ENCODE measurements around the gene CD63. TPM values are rescaled to one million over a fixed set of nuclear protein-coding genes. Genes with fewer than 3 reads are reported as not detected.

The CD63 gene
- total RNA-seq, 2 experiments from 2014 or later: 177 to 185 TPM

GRCh38 chr12:55683676-55684075 is 45.1 kb downstream of the CD63 start:
- Mint-ChIP-seq H3K27me3 (peaks cover 33% of the 10 kb centered on the region), H3K4me1 (peaks cover 1% of the 10 kb centered on the region), H3K36me3 (ENCODE audit: low read depth) (no peaks in the 10 kb centered on the region), H3K9me3 (no peaks in the 10 kb centered on the region), H3K4me3 (no peak overlapping the region), H3K27ac (no peak overlapping the region)
- POLR2A ChIA-PET: no interaction called here
- CTCF ChIA-PET: no interaction called here
- DNase-seq: no peak

- ChIA-PET CTCF (no interaction called here), POLR2A (no interaction called here)
- no peak for DNase-seq
- H3K9me3 Mint-ChIP-seq: no peaks in the 10 kb centered on the region
- peaks cover 33% of the 10 kb centered on the region for H3K27me3 Mint-ChIP-seq
- H3K4me3 Mint-ChIP-seq: no peak overlapping the region
- no peaks in the 10 kb centered on the region for H3K36me3 Mint-ChIP-seq (ENCODE audit: low read depth)
- H3K4me1 Mint-ChIP-seq: peaks cover 1% of the 10 kb centered on the region
- H3K27ac Mint-ChIP-seq: no peak overlapping the region
These were observed 46.6 kb downstream of the CD63 start for GRCh38 chr12:55682087-55682796.

GRCh38 chr12:55681142-55682077 is 47.4 kb downstream of the CD63 start:
- CTCF ChIA-PET: no interaction called here
- H3K27ac Mint-ChIP-seq: no peak overlapping the region
- H3K9me3 Mint-ChIP-seq: no peaks in the 10 kb centered on the region
- no peaks in the 10 kb centered on the region for H3K36me3 Mint-ChIP-seq (ENCODE audit: low read depth)
- DNase-seq: no peak
- POLR2A ChIA-PET: no interaction called here
- H3K4me3 Mint-ChIP-seq: no peak overlapping the region
- peaks cover 1% of the 10 kb centered on the region for H3K4me1 Mint-ChIP-seq
- H3K27me3 Mint-ChIP-seq: peaks cover 31% of the 10 kb centered on the region

GRCh38 chr12:55679691-55680090 is 49.1 kb downstream of the CD63 start:
- Mint-ChIP-seq H3K27ac (no peak overlapping the region), H3K4me3 (no peak overlapping the region), H3K36me3 (ENCODE audit: low read depth) (no peaks in the 10 kb centered on the region), H3K9me3 (no peaks in the 10 kb centered on the region), H3K4me1 (peaks cover 1% of the 10 kb centered on the region), H3K27me3 (peaks cover 37% of the 10 kb centered on the region)
- ChIA-PET CTCF (no interaction called here), POLR2A (no interaction called here)
- DNase-seq: no peak

- H3K4me3 Mint-ChIP-seq: no peak overlapping the region
- CTCF ChIA-PET: interaction anchor here (3.1 kb wide), 1 partner anchor 21 kb away, joined by 10 read pairs; no protein-coding TSS in a partner anchor
- H3K9me3 Mint-ChIP-seq: no peaks in the 10 kb centered on the region
- no peak for DNase-seq
- no peak overlapping the region for H3K27ac Mint-ChIP-seq
- peaks cover 37% of the 10 kb centered on the region for H3K27me3 Mint-ChIP-seq
- peaks cover 1% of the 10 kb centered on the region for H3K4me1 Mint-ChIP-seq
- POLR2A ChIA-PET: no interaction called here
- H3K36me3 Mint-ChIP-seq (ENCODE audit: low read depth): no peaks in the 10 kb centered on the region
These were observed 52.1 kb downstream of the CD63 start for GRCh38 chr12:55676707-55677106.

GRCh38 chr12:55675666-55676065 is 53.1 kb downstream of the CD63 start:
- Mint-ChIP-seq H3K9me3 (no peaks in the 10 kb centered on the region), H3K27ac (no peak overlapping the region), H3K27me3 (peaks cover 28% of the 10 kb centered on the region), H3K4me3 (no peak overlapping the region), H3K4me1 (no peaks in the 10 kb centered on the region), H3K36me3 (ENCODE audit: low read depth) (no peaks in the 10 kb centered on the region)
- POLR2A ChIA-PET: no interaction called here
- DNase-seq: no peak
- CTCF ChIA-PET: interaction anchor here (3.1 kb wide), 1 partner anchor 20 kb away, joined by 10 read pairs; no protein-coding TSS in a partner anchor

Other genes starting within 250 kb of the CD63 start
- not detected for gene OR6C68, start 236.6 kb downstream of the CD63 start, total RNA-seq
- not detected for gene OR6C4, start 179.4 kb downstream of the CD63 start, total RNA-seq
- not detected for gene OR2AP1, start 156.5 kb downstream of the CD63 start, total RNA-seq
- gene OR10P1, start 92.1 kb downstream of the CD63 start, total RNA-seq: not detected
- gene ITGA7, start 21.1 kb downstream of the CD63 start, total RNA-seq: 1 to 10 TPM; 1.9 to 2.0 TPM
- gene BLOC1S1, start 13.0 kb downstream of the CD63 start, total RNA-seq: 100 to 1,000 TPM; 156 to 162 TPM
- 10 to 100 TPM in 1 of 2 experiments, 1 to 10 TPM in 1; 9.5 to 10.5 TPM for gene RDH5, start 8.6 kb downstream of the CD63 start, total RNA-seq
- 1 to 10 TPM; 7.2 to 7.9 TPM for gene GDF11, start 14.1 kb upstream of the CD63 start, total RNA-seq
- 10 to 100 TPM; 88.3 to 88.6 TPM for gene SARNP, start 88.7 kb upstream of the CD63 start, total RNA-seq
- gene ORMDL2, start 89.0 kb upstream of the CD63 start, total RNA-seq: 10 to 100 TPM; 56.3 to 60.2 TPM
- gene DNAJC14, start 100.6 kb upstream of the CD63 start, total RNA-seq: 10 to 100 TPM; 32.3 to 32.5 TPM
- not detected for gene MMP19, start 113.9 kb upstream of the CD63 start, total RNA-seq
- gene PYM1, start 198.9 kb upstream of the CD63 start, total RNA-seq: 10 to 100 TPM; 54.2 to 56.0 TPM
- 100 to 1,000 TPM; 427 to 431 TPM for gene DGKA, start 202.2 kb upstream of the CD63 start, total RNA-seq
- gene PMEL, start 237.0 kb upstream of the CD63 start, total RNA-seq: under 1 TPM; 0.33 to 0.60 TPM
- 10 to 100 TPM; 88.9 to 98.9 TPM for gene CDK2, start 237.8 kb upstream of the CD63 start, total RNA-seq
- gene RAB5B, start 245.1 kb upstream of the CD63 start, total RNA-seq: 10 to 100 TPM; 70.1 to 71.5 TPM

Data from activated CD4-positive, alpha-beta memory T cell treated with anti-CD3 and anti-CD28 coated beads, Interleukin-2, amount 10 ng/mL, durations not matched to agents 7 days and 5 days (primary cell).